PC-9 (cell line): ENCODE results near the gene LXN.

Experiments used
- EZH2 ChIP-seq: fragments of 200-600 bp; sonication (generic); IDR thresholded peaks from 2 replicates; pipeline ENCODE4 v1.8.0; 2017; ENCODE audit warnings: antibody characterized with exemption, low read depth
- TF ChIP-seq, protein P1 (sequence below): fragments of 200-600 bp; sonication (generic); conservative IDR thresholded peaks from 2 replicates; pipeline ENCODE4 v1.6.1; 2017; ENCODE audit warnings: mixed run types, antibody characterized with exemption, mild to moderate bottlenecking, moderate library complexity

DNA sequence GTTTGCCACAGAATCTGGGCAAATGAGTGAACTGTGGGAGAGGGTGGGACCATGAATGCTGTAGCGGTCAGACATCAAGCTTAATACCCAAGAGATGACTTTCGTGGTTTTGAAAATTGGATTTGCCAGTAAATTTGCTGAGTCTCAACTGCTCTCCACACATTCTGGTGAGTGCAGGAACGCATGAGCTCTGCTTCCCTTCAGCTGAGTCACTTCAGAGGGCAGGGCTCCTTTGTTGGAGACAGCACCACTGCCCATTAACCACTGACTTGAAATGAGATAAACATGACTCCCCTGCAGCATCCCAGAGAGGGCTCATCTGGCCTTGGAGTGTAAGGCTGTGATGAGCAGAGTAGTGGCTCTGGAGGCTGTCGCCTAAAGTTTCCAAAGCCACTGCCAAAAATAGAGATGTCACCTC, 37.2 kb upstream of the LXN start:
- TF ChIP-seq, protein P1, sequence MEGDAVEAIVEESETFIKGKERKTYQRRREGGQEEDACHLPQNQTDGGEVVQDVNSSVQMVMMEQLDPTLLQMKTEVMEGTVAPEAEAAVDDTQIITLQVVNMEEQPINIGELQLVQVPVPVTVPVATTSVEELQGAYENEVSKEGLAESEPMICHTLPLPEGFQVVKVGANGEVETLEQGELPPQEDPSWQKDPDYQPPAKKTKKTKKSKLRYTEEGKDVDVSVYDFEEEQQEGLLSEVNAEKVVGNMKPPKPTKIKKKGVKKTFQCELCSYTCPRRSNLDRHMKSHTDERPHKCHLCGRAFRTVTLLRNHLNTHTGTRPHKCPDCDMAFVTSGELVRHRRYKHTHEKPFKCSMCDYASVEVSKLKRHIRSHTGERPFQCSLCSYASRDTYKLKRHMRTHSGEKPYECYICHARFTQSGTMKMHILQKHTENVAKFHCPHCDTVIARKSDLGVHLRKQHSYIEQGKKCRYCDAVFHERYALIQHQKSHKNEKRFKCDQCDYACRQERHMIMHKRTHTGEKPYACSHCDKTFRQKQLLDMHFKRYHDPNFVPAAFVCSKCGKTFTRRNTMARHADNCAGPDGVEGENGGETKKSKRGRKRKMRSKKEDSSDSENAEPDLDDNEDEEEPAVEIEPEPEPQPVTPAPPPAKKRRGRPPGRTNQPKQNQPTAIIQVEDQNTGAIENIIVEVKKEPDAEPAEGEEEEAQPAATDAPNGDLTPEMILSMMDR: no peak
- no peak for TF ChIP-seq EZH2
